ENCODE results near the gene SPTBN2.
"Not testable (repeated sequence)": the region's sequence is repeated elsewhere in the genome, so short reads cannot be mapped to it uniquely, and the experiment has no call there.

Gene SPTBN2

DNA sequence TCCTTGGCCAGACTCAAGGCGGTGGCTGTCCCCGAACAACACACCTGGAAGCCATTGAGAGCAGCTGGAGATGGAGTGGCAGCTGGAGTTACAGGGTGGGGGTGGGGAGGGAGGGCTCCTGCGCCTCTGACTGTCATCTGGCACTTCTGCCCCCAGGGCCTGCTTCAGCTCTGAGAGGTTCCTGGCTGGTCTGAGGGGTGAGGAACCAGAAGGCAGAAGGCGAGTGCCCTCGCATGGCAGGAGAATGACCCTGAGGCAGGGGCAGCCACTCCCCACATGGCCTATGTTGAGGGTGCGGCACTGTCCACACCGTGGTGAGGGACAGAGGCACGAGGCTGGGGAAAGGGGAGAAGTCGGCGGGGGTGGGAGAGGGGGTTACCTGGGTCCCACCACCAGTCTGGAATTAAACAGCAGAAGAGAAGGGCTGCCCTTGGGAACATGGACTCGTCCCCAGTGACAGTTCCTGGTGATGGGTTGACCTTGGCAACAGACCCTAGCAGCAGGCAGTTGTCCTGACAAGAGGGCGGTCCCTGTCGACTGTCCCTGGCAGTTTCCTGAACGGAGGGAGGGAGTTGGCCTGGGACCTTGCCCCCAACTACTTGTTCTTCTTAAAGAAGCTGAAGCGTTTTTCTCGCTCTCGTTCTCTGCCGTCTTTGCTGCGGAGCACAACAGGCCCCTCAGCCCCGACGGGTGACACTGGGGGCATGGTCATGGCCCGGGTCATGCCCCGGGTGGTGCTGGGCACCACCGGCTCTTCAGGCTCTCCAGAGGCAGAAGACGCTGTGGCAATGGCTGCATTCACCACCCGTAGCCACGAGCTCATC, 43.5 kb downstream of the SPTBN2 start:
- no peak for DNase-seq (ENCODE audit: low read depth in 2 of 2)

DNA sequence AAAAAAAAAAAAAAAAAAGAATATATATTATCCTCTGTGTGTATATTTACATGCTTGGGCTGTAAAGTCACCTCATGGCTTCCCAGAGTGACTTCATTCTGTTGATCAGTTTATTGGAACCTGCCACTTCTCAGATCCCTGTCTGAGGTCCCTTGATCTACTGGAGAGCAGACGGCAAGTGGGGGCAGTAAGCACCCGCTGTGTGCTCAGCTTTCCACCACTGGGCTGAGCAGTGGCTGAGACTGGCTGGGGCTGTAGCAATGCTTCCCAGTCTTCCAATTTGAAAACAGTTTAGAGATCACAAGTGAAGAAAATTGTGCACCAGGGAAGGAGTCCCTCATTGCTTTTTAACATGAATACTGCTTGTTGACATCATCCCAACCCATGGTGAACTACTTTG, 44.4 kb downstream of the SPTBN2 start:
- no peak for DNase-seq (ENCODE audit: low read depth in 2 of 2)

DNA sequence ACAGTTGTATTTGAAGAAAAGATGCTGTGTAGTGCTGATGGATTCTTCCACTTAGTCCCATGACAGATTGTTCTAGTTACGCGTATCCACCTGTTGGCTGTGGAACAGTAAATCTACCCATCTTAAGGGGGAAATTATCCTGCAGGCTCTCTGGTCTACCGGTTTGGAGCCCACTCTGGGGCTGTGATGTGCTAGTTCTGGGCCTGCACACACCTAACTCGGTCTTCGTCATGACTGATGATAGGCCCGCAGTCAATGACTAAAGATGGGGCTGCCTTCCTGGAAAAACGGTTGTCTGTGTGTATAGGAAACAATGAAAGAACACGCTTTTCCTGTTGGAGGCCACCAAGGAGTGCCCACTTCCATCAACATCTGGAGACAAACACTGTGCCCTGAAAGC, 45.1 kb downstream of the SPTBN2 start:
- no peak for DNase-seq (ENCODE audit: low read depth in 2 of 2)

DNA sequence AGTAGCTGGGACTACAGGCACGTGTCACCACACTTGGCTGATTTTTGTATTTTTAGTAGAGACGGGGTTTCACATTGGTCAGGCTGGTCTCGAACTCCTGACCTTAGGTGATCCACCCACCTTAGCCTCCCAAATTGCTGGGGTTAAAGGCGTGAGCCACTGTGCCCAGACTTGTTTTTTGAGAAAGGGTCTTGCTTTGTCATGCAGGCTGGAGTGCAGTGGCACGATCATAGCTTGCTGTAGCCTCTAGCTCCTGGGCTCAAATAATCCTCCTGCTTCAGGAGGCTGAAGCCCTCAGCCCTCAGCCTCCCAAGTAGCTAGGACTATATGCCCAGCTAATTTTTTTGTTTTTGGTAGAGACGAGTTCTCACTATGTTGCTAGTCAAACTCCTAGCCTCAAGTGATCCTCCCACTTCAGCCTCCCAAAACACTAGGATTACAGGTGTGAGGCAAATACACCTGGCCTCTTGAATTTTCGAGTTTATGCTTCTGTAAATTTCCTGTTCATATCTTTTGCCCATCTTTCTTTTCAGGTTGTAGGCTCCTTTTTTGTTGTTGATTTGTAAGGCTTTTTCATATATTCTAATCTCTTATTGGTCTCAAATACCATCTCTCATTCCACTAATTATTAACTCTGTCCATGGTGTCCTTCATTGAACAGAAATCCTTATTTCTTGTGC, 47.9 kb downstream of the SPTBN2 start:
- no peak for DNase-seq (ENCODE audit: low read depth in 2 of 2)

DNA sequence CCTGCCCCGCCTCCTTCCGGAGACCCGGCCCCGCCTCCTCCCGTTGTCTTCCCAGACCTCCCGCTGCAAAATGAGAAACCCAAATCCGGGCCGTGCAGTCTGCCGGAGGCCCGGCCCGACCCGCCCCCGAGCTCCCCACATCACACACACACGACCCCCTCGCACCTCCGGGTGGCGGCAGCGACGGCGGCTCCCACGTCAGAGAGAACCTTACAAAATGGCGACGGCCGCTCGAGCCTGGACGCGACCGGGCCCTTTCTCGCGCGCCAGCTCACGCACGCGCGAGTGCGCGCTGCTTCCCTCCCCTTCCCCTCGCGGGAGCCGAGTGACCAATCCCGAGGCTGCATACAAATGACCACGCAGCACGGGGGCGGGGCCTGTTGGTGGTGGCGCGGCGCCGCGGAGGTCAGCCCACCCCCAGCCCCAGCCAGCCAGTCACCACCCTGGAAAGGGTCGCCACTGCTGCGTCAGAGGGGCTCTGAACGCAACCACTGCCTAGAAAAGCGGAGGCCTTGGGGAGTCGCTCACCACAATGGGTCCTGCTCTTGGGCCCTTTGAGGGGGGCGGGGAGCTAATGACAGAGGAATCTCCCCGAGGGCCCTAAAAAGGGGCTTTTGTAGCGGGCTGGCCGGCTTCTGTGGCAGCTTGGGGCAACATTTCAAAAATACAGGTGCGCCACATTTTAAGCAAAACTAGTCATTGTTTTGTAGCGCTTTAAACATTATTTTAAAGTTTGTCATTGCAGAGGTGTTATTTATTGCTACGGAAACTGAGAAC, 51.2 kb downstream of the SPTBN2 start, which contains the start of gene RBM4B:
TSS of gene RBM4B (minus strand) at position 289 of the 777 bp plus-strand sequence. CDS start 808 bp downstream, outside the sequence.
- DNase-seq (ENCODE audit: low read depth in 2 of 2): peak; percentile 93 to 95

DNA sequence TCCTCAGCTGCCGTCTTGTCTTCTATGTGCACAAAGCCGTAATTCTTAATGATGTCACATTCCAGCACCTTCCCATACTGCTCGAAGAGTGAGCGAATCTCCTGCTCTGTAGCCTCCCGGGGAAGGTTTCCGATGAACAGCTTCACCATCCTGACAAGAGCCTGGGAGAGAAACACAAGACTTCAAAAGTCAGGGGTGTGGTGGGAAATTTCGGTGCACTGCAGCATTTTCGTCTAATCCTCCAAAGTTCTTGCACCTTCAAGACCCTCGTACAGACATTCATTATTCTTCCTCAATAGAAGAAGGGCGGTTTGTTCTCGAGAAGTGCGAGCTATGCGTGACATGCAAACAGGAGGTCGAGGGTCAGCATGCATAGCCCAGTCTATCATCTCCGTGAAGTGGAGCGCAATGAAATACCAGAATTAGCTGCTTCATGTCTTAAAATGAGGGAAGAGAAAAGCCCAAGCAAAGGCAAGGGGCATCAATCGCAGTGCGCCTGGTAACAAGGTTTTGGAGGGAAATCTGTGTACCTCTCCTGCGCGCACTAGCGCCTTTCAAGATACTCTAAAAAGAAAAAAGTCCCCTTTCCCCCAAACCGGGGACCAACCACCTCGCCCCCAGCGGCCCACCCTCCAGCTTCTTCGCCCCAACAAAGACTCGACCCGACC, 52.0 kb downstream of the SPTBN2 start:
- no peak for DNase-seq (ENCODE audit: low read depth in 2 of 2)

DNA sequence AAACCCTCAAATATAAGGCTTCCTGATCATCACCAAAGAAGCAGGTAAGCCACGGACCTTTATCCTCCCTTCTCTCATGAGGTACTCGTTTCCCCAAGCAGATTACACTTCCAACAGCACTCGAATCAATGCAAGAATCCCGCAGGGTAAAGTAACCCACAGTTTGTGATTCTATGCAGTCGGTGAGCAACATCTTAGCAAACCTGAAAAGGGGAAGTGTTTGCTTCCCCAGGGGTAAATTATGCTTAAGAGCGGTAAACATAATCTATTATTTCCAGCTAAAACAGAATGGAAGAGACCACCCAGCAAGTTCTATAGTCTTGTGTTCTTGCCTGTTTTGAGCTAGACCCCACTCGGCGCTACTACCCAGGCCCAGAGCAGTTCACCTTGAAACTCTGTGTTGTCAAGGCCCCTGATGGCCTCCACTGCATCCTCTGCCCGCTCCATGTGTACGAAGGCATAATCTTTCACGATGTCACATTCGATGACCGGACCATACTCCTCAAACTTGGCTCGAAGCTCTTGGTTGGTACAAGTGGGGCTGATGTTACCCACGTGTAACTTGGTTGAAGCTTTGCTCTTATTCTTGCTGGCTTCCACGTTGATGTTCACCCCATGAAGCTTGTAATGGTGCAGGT, 52.6 kb downstream of the SPTBN2 start:
- DNase-seq (ENCODE audit: low read depth in 2 of 2): no peak

DNA sequence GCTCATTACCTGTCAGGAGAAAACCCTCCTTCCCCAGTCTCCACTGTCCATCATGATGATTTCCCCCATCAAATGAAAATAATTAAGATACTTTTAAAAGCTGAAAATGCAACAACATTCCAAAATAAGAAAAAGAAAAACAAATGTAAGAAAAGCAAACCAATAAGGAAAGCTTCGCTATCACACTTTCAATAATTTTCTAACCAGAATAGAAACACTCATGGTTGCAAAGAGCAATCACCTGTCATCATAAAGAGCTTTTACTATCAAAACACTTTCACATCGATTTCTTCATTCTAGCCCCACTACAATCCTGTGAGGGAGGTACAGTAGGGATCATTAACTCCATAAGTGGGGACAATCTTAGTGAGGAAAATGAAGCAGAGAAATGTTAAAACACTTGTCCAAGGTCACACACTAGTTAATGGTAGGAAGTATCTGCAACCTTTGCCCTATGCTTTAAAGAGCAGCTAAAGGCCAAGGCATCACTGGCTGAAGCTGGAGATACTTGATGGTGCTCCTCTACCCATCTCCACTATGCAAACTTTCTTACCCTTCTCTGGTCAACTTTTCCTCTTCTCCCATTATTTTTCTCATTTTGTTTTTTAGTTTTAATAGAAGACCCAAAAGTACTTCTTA, 53.9 kb downstream of the SPTBN2 start:
- no peak for DNase-seq (ENCODE audit: low read depth in 2 of 2)

DNA sequence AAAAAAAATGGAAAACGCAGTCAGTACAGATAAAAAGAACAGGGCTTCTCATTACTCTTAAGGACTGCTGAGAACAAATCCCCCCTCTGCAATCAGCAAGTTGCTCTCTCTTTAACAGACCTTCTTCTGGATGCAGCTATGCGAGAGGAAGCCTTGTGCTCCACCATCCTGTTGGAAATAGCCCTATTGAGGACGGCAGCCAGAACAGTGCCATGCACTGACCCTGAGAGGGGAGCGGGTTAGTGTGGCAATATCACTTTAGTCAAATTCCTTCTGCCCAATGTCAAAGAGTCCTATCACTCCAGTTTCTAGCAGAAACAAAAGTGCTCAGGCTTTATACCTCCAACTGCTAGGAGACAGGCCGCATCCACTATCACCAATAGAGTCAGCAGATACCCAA, 58.2 kb downstream of the SPTBN2 start:
- no peak for DNase-seq (ENCODE audit: low read depth in 2 of 2)

DNA sequence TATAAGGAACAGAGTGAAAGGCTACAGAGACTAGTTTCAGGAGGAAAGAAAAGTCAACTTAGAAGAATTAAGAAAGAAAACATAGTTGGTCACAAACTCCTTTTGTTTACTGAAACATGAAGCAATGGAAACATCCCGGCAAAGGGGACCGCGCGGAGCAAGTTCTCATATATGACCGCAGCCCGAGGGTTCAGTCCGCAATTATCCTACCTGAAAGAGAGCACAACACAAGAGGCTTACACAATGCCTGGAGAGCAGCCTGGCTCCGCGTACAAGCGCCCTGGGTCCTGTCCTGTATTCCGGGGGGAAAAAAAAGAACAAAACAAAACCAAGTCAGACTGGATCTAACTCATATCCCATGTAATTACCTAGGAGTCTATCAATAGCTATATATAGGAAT, 63.6 kb downstream of the SPTBN2 start:
- no peak for DNase-seq (ENCODE audit: low read depth in 2 of 2)

DNA sequence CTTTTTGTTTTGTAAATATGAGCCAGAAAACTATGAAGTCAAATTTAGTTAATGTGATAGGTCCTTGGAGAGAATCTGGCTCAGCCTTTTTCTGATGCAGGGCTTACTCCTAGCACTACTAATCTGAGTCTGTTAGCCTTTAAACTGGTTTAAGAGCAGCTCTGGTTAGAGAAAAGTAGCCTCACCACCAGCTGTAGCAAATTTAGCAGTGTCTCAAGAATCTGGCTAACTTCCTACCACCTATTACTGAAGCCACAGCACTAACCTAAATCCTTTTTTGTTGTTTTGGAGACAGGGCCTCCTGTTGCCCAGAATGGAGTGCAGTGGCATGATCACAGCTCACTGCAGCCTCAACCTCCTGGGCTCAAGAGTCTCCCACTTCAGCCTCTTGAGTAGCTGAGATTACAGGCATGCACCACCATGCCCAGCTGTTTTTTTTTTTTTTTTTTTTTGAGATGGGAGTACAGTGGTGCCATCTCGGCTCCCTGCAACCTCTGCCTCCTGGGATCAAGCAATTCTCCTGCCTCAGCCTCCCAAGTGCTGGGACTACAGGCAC, 65.2 kb downstream of the SPTBN2 start:
- DNase-seq (ENCODE audit: low read depth in 2 of 2): no peak

DNA sequence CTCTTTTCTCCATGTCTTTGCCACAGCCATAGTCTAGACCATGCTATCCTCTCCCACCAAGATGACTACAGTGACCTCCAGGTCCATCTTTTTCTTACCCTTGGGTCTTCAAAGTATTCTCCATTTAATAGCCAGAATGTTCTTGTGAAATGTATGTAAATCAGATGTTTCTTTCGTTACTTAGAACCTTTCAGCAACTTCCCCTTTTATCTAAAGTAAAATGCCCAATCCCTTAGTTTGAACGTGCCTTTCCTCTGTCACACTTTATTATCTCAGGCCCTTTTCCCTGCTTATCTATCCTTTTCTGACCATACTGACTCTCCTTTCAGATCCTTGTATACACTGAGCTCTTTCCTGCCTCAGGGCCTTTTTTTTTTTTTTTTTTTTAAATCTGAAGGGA, 69.3 kb downstream of the SPTBN2 start:
- no peak for DNase-seq (ENCODE audit: low read depth in 2 of 2)

DNA sequence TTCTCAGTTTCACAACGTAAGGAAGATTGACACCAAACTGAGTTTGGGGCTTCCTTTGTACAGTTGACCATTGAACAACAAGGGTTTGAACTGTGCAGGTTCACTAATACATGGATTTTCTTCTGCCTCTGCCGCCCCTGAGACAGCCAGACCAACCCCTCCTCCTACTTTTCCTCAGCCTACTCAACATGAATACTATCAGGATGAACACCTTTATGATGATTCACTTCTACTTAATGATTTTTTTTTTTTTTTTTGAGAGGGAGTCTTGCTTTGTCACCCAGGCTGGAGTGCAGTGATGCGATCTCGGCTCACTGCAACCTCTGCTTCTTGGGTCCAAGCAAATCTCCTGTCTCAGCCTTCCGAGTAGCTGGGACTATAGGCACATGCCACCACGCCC, 75.9 kb downstream of the SPTBN2 start:
- DNase-seq (ENCODE audit: low read depth in 2 of 2): no peak

DNA sequence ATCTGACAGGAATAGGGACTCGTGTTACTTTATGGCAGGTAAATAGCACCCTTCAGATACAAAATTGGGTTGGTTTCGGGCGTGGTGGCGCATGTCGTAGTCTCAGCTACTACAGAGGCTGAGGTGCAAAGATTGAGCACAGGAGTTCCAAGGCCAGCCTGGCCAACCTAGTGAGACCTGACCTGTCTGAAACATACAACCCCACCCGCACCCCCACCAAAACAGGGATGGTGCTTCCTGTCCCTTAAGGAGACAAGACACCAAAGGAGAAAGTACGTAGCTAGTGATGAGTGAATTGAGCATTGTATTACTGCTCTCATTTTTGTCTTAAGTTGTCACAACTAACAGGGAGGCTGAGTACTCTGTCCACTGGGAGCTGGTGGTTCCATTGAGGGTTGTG, 76.4 kb downstream of the SPTBN2 start:
- no peak for DNase-seq (ENCODE audit: low read depth in 2 of 2)

DNA sequence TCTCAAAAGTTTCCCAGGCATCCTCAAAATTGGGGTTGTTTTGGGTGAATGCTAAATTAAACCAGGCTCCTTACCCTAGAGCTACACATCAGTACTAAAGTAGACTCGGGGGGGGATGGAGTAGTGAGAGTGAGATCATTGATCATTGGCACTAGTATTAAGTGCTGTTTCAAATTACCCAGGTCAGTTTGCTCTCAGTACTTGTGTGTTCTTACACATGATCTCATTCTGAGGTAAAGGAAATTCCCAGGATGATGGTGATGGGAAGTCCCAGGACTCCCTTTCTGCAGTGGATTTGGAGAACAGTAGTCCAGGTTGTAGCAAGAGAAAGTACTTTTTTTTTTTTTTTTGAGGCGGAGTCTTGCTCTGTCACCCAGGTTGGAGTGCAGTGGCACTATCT, 78.0 kb downstream of the SPTBN2 start:
- DNase-seq (ENCODE audit: low read depth in 2 of 2): no peak

DNA sequence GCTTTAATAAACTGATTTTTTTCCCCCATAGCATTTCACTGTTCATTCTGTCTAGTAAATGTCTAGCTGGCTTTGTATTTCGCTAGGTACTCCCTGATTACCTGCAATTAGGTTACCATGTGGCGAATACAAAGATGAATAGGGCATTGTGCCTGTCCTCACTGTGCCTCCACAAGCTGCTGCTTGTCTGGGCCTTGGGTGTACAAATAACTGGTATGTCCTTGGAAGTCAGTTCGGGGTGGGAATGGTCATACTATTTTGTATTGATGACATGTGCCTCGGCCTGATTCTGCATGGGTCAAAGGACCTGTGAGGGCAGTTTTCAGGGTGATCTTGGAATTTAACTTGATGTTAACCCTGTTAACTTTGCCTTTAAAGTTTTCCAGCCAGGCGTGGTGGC, 79.1 kb downstream of the SPTBN2 start:
- no peak for DNase-seq (ENCODE audit: low read depth in 2 of 2)

DNA sequence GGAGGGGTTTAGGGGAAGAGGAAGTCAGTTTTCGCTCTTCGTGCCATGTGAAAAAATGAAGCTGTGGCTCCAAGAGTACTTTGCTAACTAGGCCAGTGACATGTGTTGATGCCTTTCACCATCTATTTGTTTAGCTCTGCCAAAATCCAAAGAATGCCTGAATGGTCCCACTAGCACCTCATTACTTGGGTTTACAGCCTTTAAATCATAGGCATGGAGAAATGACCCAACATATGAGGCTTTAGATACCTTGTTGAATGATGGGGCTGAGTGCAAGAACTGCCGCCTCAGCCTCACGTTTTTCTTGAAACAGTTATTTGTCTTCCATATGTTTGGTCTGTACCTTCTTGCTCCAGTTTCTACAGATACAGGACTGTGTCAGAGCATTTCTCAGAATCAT, 82.2 kb downstream of the SPTBN2 start:
- DNase-seq (ENCODE audit: low read depth in 2 of 2): no peak

DNA sequence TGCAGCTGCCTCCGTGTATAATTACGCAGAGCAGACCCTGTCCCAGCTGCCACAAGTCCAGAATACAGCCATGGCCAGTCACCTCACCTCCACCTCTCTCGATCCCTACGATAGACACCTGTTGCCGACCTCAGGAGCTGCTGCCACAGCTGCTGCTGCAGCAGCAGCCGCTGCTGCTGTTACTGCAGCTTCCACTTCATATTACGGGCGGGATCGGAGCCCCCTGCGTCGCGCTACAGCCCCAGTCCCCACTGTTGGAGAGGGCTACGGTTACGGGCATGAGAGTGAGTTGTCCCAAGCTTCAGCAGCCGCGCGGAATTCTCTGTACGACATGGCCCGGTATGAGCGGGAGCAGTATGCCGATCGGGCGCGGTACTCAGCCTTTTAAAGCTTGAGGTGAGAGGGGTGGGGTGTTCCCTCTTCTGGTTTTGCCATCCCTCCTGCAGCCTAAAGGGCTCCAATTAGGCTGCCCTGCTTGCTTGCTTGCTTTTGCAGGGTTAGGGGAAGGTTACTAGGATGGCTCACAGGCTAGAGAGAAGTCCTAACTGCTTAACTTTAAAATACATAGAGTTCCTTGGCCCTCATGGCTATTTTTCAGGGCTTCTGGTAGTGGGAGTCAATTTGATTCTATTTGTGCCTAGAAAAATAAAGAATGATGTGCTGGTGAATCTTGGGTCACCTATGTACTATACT, 85.1 kb downstream of the SPTBN2 start:
- DNase-seq (ENCODE audit: low read depth in 2 of 2): no peak

DNA sequence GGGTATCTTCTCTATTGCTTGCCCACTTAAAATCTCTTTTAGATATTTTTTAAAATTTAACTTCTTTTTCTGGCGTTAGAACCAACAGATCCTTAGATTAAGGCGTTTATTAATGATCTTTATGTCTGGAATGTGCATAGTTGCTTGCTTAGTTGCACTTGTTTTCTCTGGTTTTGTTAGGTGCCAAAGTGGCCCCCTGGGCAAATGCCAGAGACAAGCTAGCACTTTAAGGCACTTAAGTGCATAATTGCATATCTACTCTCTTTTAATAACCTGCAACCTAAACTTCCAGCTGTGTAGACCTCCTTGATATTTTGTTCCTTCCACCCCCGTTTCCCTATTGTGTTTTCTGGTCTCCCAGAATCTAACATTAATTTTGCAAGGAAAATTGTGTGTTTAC, 87.2 kb downstream of the SPTBN2 start:
- DNase-seq (ENCODE audit: low read depth in 2 of 2): no peak

DNA sequence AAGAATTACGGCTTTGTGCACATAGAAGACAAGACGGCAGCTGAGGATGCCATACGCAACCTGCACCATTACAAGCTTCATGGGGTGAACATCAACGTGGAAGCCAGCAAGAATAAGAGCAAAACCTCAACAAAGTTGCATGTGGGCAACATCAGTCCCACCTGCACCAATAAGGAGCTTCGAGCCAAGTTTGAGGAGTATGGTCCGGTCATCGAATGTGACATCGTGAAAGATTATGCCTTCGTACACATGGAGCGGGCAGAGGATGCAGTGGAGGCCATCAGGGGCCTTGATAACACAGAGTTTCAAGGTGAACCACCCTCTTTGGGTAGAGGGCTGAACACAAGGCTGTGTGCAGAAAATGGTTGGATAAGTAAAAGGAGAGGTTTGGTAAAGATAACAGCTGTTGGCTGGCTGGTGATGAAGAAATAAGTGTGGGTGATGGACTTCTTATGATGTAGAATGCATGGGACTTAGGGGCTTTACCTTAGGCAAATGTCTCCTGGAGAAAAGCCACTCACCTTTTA, 89.1 kb downstream of the SPTBN2 start:
- DNase-seq (ENCODE audit: low read depth in 2 of 2): not testable (repeated sequence)
